ENCODE data around the gene FDCSP. TPM values are rescaled to one million over a fixed set of nuclear protein-coding genes. Genes with fewer than 3 reads are reported as not detected.

FDCSP gene
- total RNA-seq, 3 donors from 2014 or later (not counting 1 experiment from before 2014, with no cell fraction given): not detected

DNA sequence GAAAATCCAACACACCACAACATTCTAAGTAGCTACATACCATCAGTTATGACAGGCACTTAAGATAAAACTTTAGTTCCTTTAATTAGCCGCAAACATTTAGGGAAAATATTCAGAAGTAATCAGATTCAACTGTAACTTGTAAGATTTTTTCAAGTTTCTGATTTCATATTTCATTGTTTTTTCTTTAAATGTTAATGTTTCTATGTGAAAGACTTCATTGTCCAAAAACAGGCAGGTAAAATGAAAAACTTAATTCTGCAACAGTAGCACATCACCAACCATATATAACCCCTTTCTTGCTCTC lies 42.0 kb upstream of the FDCSP start:
- Histone ChIP-seq H3K27ac (ENCODE audit: low read length) (no peak overlapping the region), H3K27me3 (ENCODE audit: control insufficient read depth, insufficient read depth, low read length) (no peaks in the 10 kb centered on the region), H3K9me3 (ENCODE audit: control insufficient read depth, insufficient read depth, low read length) (no peaks in the 10 kb centered on the region), H3K36me3 (ENCODE audit: control insufficient read depth, insufficient read depth, low read length) (no peaks in the 10 kb centered on the region), H3K4me3 (ENCODE audit: low read length) (no peak overlapping the region), H3K4me1 (ENCODE audit: control insufficient read depth, insufficient read depth, low read length) (no peaks in the 10 kb centered on the region)
- Mint-ChIP-seq H3K27ac (no peak overlapping the region), H3K4me1 (no peaks in the 10 kb centered on the region), H3K36me3 (no peaks in the 10 kb centered on the region), H3K9me3 (peaks cover 0 to 4% of the 10 kb centered on the region in 2 donors), H3K27me3 (ENCODE audit: low read depth in 2 of 2) (no peaks in the 10 kb centered on the region), H3K4me3 (no peak overlapping the region)
- ATAC-seq: no peak
- intact Hi-C loops (cut with micrococcal nuclease): no loop called here
- TF ChIP-seq, protein P1, sequence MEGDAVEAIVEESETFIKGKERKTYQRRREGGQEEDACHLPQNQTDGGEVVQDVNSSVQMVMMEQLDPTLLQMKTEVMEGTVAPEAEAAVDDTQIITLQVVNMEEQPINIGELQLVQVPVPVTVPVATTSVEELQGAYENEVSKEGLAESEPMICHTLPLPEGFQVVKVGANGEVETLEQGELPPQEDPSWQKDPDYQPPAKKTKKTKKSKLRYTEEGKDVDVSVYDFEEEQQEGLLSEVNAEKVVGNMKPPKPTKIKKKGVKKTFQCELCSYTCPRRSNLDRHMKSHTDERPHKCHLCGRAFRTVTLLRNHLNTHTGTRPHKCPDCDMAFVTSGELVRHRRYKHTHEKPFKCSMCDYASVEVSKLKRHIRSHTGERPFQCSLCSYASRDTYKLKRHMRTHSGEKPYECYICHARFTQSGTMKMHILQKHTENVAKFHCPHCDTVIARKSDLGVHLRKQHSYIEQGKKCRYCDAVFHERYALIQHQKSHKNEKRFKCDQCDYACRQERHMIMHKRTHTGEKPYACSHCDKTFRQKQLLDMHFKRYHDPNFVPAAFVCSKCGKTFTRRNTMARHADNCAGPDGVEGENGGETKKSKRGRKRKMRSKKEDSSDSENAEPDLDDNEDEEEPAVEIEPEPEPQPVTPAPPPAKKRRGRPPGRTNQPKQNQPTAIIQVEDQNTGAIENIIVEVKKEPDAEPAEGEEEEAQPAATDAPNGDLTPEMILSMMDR (IDR thresholded peaks at IDR 0.05): no peak
- DNase-seq: no peak
- 71% methylated on average over 1 of the region's 1 CpG for WGBS (ENCODE audit: insufficient coverage)

DNA sequence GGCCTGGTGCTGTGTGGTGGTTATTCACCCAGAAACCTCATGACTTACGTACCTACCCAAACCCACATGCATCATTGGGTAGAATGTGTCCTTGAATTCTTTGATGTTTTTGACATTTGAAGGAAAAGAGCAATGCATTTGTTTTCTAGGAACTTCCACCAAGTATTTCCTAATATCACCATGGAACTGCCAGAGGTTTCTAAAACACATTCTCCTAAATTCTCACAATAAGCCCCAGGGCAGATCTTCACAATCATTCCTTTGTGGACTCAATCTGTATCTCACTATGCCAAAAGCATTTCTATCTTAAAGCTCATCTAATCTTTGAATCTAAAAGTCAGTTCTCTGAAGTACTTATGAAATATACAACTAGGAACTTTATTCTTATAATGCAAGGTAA lies 38.7 kb upstream of the FDCSP start:
- no peak overlapping the region for H3K4me3 ChIP-seq (ENCODE audit: low read length)
- DNase-seq (no peak), ATAC-seq (no peak)
- H3K4me1 ChIP-seq (ENCODE audit: control insufficient read depth, insufficient read depth, low read length): no peaks in the 10 kb centered on the region
- TF ChIP-seq, protein P1 (IDR thresholded peaks at IDR 0.05): no peak
- H3K9me3 ChIP-seq (ENCODE audit: control insufficient read depth, insufficient read depth, low read length): no peaks in the 10 kb centered on the region
- H3K36me3 ChIP-seq (ENCODE audit: control insufficient read depth, insufficient read depth, low read length): no peaks in the 10 kb centered on the region
- no peaks in the 10 kb centered on the region for H3K27me3 Mint-ChIP-seq (ENCODE audit: low read depth in 2 of 2)
- no peaks in the 10 kb centered on the region for H3K36me3 Mint-ChIP-seq
- H3K4me1 Mint-ChIP-seq: no peaks in the 10 kb centered on the region
- H3K27me3 ChIP-seq (ENCODE audit: control insufficient read depth, insufficient read depth, low read length): no peaks in the 10 kb centered on the region
- no peak overlapping the region for H3K27ac Mint-ChIP-seq
- intact Hi-C loops (cut with micrococcal nuclease): no loop called here
- H3K9me3 Mint-ChIP-seq: no peaks in the 10 kb centered on the region
- WGBS (ENCODE audit: insufficient coverage): no CpG with 5 or more reads among the region's 1 CpG
- no peak overlapping the region for H3K4me3 Mint-ChIP-seq
- no peak overlapping the region for H3K27ac ChIP-seq (ENCODE audit: low read length)

DNA sequence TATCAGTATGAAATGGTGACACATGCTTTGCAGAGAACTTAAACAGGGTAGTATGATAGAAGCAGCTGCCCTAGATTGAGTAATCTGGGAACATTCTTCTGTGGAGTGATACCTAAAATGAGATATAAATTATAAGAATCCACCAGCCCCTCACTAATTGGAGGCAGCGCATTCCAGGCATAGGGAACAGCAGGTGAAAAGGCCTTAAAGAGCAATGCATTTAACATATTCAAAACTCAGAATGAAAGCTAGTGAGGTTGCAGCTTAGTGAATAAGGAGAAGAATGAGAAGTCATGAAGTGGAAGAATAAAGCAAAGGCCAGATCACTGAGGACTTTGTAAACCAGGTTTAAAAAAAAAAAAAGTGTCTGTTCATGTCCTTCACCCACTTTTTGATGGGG lies 35.3 kb upstream of the FDCSP start:
- H3K4me1 ChIP-seq (ENCODE audit: control insufficient read depth, insufficient read depth, low read length): no peaks in the 10 kb centered on the region
- no peaks in the 10 kb centered on the region for H3K27me3 ChIP-seq (ENCODE audit: control insufficient read depth, insufficient read depth, low read length)
- Mint-ChIP-seq H3K36me3 (no peaks in the 10 kb centered on the region), H3K27ac (no peak overlapping the region), H3K4me3 (no peak overlapping the region), H3K27me3 (ENCODE audit: low read depth in 2 of 2) (no peaks in the 10 kb centered on the region), H3K4me1 (no peaks in the 10 kb centered on the region), H3K9me3 (no peaks in the 10 kb centered on the region)
- ATAC-seq: no peak
- H3K27ac ChIP-seq (ENCODE audit: low read length): no peak overlapping the region
- no CpG with 5 or more reads among the region's 1 CpG for WGBS (ENCODE audit: insufficient coverage)
- no peak overlapping the region for H3K4me3 ChIP-seq (ENCODE audit: low read length)
- intact Hi-C loops (cut with micrococcal nuclease): no loop called here
- no peak for DNase-seq
- H3K9me3 ChIP-seq (ENCODE audit: control insufficient read depth, insufficient read depth, low read length): no peaks in the 10 kb centered on the region
- TF ChIP-seq, protein P1 (IDR thresholded peaks at IDR 0.05): no peak
- H3K36me3 ChIP-seq (ENCODE audit: control insufficient read depth, insufficient read depth, low read length): no peaks in the 10 kb centered on the region

DNA sequence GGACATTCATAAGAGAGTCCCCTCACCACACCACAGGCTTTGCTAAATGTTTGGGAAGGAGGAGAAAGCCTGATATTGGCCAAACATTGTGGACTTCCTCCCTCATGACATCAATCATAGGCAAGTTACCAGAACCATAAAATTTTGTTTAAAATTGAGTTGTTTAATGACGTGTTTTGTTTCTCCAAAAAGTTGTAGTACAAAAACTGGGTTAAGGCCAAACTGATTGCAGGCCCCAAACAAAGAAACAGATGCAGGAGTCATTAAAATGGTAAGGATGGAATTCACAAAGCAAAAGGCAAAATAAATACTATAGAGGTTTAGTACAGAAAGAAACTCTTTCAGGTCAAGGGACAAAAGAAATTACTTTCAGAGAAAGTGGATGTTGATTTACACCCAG lies 34.3 kb upstream of the FDCSP start:
- Histone ChIP-seq H3K4me1 (ENCODE audit: control insufficient read depth, insufficient read depth, low read length) (no peaks in the 10 kb centered on the region), H3K36me3 (ENCODE audit: control insufficient read depth, insufficient read depth, low read length) (no peaks in the 10 kb centered on the region), H3K9me3 (ENCODE audit: control insufficient read depth, insufficient read depth, low read length) (no peaks in the 10 kb centered on the region), H3K4me3 (ENCODE audit: low read length) (no peak overlapping the region), H3K27me3 (ENCODE audit: control insufficient read depth, insufficient read depth, low read length) (no peaks in the 10 kb centered on the region), H3K27ac (ENCODE audit: low read length) (no peak overlapping the region)
- Mint-ChIP-seq H3K4me1 (no peaks in the 10 kb centered on the region), H3K4me3 (no peak overlapping the region), H3K9me3 (no peaks in the 10 kb centered on the region), H3K27ac (no peak overlapping the region), H3K27me3 (ENCODE audit: low read depth in 2 of 2) (no peaks in the 10 kb centered on the region), H3K36me3 (no peaks in the 10 kb centered on the region)
- TF ChIP-seq, protein P1 (IDR thresholded peaks at IDR 0.05): no peak
- intact Hi-C loops (cut with micrococcal nuclease): no loop called here
- no peak for DNase-seq
- no peak for ATAC-seq
- WGBS (ENCODE audit: insufficient coverage): 68% methylated on average over 1 of the region's 1 CpG
